Spleen (tissue), 11 donors: ENCODE measurements around the gene PEAK3. TPM values are rescaled to one million over a fixed set of nuclear protein-coding genes. Genes with fewer than 3 reads are reported as not detected.
A peak's percentile ranks its signal among the peaks of the same experiment; 100 is the strongest.

ENCODE experiments used
- DNase-seq: peaks from one replicate; pipeline ENCODE4 v3.0.0-alpha.2; 2020
- H3K27ac ChIP-seq, 8 donors: fragments of 200-600 bp; sonication (generic) in 7 of 8; 1 replicate in 4 of 8; 2 replicates in 4 of 8; pipeline versions ENCODE4 v1.5.0 to v1.8.0; 2016 to 2021; ENCODE audit warnings: inconsistent platforms in 4 of 8, mild to moderate bottlenecking in 4 of 8, moderate library complexity in 1 of 8
- H3K27me3 ChIP-seq, 7 donors: fragments of 200-600 bp; sonication (generic) in 6 of 7; replicated peaks in 1 of 7; 1 replicate in 4 of 7; 2 replicates in 3 of 7; pipeline versions ENCODE4 v1.5.0 to v1.8.0; 2016 to 2021; ENCODE audit warnings: inconsistent platforms in 3 of 7, mild to moderate bottlenecking in 1 of 7
- H3K36me3 ChIP-seq, 6 donors: fragments of 200-600 bp; sonication (generic) in 5 of 6; 1 replicate in 4 of 6; 2 replicates in 2 of 6; pipeline versions ENCODE4 v1.5.0 to v1.8.0; 2016 to 2021; ENCODE audit warnings: inconsistent platforms in 2 of 6
- H3K4me1 ChIP-seq, 6 donors: fragments of 200-600 bp; sonication (generic) in 5 of 6; 1 replicate in 3 of 6; 2 replicates in 3 of 6; pipeline versions ENCODE4 v1.5.0 to v1.8.0; 2016 to 2021; ENCODE audit warnings: inconsistent platforms in 3 of 6
- H3K4me3 ChIP-seq, 8 donors: fragments of 200-600 bp; sonication (generic) in 7 of 8; 1 replicate in 4 of 8; 2 replicates in 4 of 8; pipeline versions ENCODE4 v1.5.0 to v1.8.0; 2016 to 2021; ENCODE audit warnings: inconsistent platforms in 4 of 8, mild to moderate bottlenecking in 4 of 8, moderate library complexity in 2 of 8
- H3K9me3 ChIP-seq, 8 donors: fragments of 200-600 bp; sonication (generic) in 7 of 8; 1 replicate in 4 of 8; 2 replicates in 4 of 8; pipeline versions ENCODE4 v1.5.0 to v1.8.0; 2016 to 2021; ENCODE audit warnings: inconsistent platforms in 4 of 8
- CTCF ChIP-seq, 11 experiments: fragments of 200-600 bp in 7 of 11; fragments of 450-650 bp in 4 of 11; sonication (generic) in 4 of 11; IDR thresholded peaks in 8 of 11; conservative IDR thresholded peaks in 3 of 11; 1 replicate in 7 of 11; 2 replicates in 4 of 11; pipeline versions ENCODE4 v1.4.0 to v1.8.0; 2016 to 2021; ENCODE audit warnings: antibody characterized with exemption in 11 of 11, inconsistent platforms in 4 of 11, mild to moderate bottlenecking in 1 of 11
- POLR2A ChIP-seq, 3 donors: fragments of 450-650 bp; IDR thresholded peaks; one replicate each; pipeline ENCODE4 v1.5.1; 2017; ENCODE audit warnings: antibody characterized with exemption in 3 of 3, mild to moderate bottlenecking in 1 of 3
- POLR2AphosphoS5 ChIP-seq, 3 donors: sonication (generic); formaldehyde crosslinking; IDR thresholded peaks; one replicate each; pipeline ENCODE4 v1.5.1; 2017; ENCODE audit warnings: antibody characterized with exemption in 3 of 3
- WGBS, 5 donors: extraction: QIAGEN DNeasy Blood & Tissue Kit in 3 of 5; methylation state at CpG; one replicate each; pipeline versions ENCODE4 v1.1.5 to v1.1.7; 2013 to 2018; 5-methylcytosine and 5-hydroxymethylcytosine counted together
- intact Hi-C: fragments of 100-400 bp; cut with DNase I; formaldehyde crosslinking; loops from one replicate; pipeline ENCODE4 v1.15.0; 2023; ENCODE audit warnings: low total_unique reads
- polyA plus RNA-seq, 3 donors: library from polyadenylated mRNA; stranded (reverse); fragments of 200-250 nt; gene quantifications; one replicate each; pipeline ENCODE4 v1.2.1, GENCODE V29; 2013
- total RNA-seq, 7 donors: library from RNA; depleted of rRNA in 3 of 7; stranded (reverse); fragments of >200 nt in 3 of 7; fragmentation: NEBNext Ultra II Directional in 4 of 7; extraction: Animal tissue kit (Norgen Biotek cat#: 25700) in 4 of 7; gene quantifications; one replicate each; pipeline versions ENCODE4 v1.1.0 to v1.2.1, GENCODE V29; 2016 to 2021
- donor health status: healthy with polysubstance abuse.
- donor health status: DM: no; HTN: no; CAD: no; lungs with moderate emphysema.
- donor health status: DM: no; HTN: no; CAD: no.
- donor health status: Bipolar disorder and iron deficiency.
- donor health status: healthy.
- donor health status: DM: no; HTN: no; CAD: no.
- donor health status: DM: yes; HTN: yes; CAD: no.

PEAK3 gene
- total and polyA plus RNA-seq, 10 donors, result 0.30 to 17.4 (median 6.4) TPM

GRCh38 chr19:2327773-2328400 is 45.9 kb upstream of the PEAK3 start:
- Histone ChIP-seq H3K9me3 (no peaks in the 10 kb centered on the region), H3K27me3 (no peaks in the 10 kb centered on the region), H3K27ac (peak overlapping the region; percentile 51 to 89 (median 82)), H3K36me3 (peaks cover 0 to 41% (median 20%) of the 10 kb centered on the region in 6 donors), H3K4me3 (peak overlapping the region; percentile 66 to 99 (median 94)), H3K4me1 (peaks cover 30 to 94% (median 80%) of the 10 kb centered on the region in 6 donors)
- TF ChIP-seq POLR2AphosphoS5 (IDR thresholded peaks at IDR 0.05) (peak in 1 of 3 donors; percentile 84), POLR2A (IDR thresholded peaks at IDR 0.05) (peak in 1 of 3 donors; percentile 25), CTCF (IDR thresholded peaks at IDR 0.05 in 8 of 11, conservative IDR thresholded peaks at IDR 0.05 in 3 of 11) (no peak)
- intact Hi-C loops, result no loop called here
- 0 to 1% (median 1%) methylated on average over 18 of the region's 18 CpGs for WGBS, 5 donors
- DNase-seq, result peak; percentile 72

GRCh38 chr19:2326699-2327360 is 44.9 kb upstream of the PEAK3 start:
- no peaks in the 10 kb centered on the region for H3K27me3 ChIP-seq
- intact Hi-C loops, result no loop called here
- no peaks in the 10 kb centered on the region for H3K9me3 ChIP-seq
- H3K27ac ChIP-seq, result peak overlapping the region in 4 of 8 donors; percentile 84 to 89 (median 88)
- peak; percentile 71 for DNase-seq
- 87 to 92% (median 88%) methylated on average over 16 of the region's 16 CpGs for WGBS, 5 donors
- TF ChIP-seq POLR2A (IDR thresholded peaks at IDR 0.05) (no peak), CTCF (IDR thresholded peaks at IDR 0.05 in 8 of 11, conservative IDR thresholded peaks at IDR 0.05 in 3 of 11) (no peak), POLR2AphosphoS5 (IDR thresholded peaks at IDR 0.05) (no peak)
- H3K4me1 ChIP-seq, result peaks cover 27 to 90% (median 70%) of the 10 kb centered on the region in 6 donors
- peak overlapping the region in 5 of 8 donors; percentile 66 to 99 (median 97) for H3K4me3 ChIP-seq
- H3K36me3 ChIP-seq, result peaks cover 0 to 52% (median 28%) of the 10 kb centered on the region in 6 donors

GRCh38 chr19:2325281-2326046 is 43.5 kb upstream of the PEAK3 start:
- peaks cover 22 to 76% (median 57%) of the 10 kb centered on the region in 6 donors for H3K4me1 ChIP-seq
- peak; percentile 54 to 77 (median 68) for TF ChIP-seq POLR2AphosphoS5 (IDR thresholded peaks at IDR 0.05)
- TF ChIP-seq POLR2A (IDR thresholded peaks at IDR 0.05), result no peak
- H3K27me3 ChIP-seq, result no peaks in the 10 kb centered on the region
- intact Hi-C loops, result no loop called here
- H3K4me3 ChIP-seq, result peak overlapping the region in 2 of 8 donors; percentile 4 to 46
- no peaks in the 10 kb centered on the region for H3K9me3 ChIP-seq
- peaks cover 0 to 66% (median 37%) of the 10 kb centered on the region in 6 donors for H3K36me3 ChIP-seq
- H3K27ac ChIP-seq, result peak overlapping the region in 5 of 8 donors; percentile 48 to 86 (median 67)
- DNase-seq, result peak; percentile 86
- WGBS, 5 donors, result 30 to 67% (median 40%) methylated on average over 20 to 29 of the region's 29 CpGs

GRCh38 chr19:2324220-2324948 is 42.4 kb upstream of the PEAK3 start:
- peak overlapping the region in 1 of 8 donors; percentile 46 for H3K4me3 ChIP-seq
- TF ChIP-seq CTCF (IDR thresholded peaks at IDR 0.05 in 8 of 11, conservative IDR thresholded peaks at IDR 0.05 in 3 of 11) (no peak), POLR2AphosphoS5 (IDR thresholded peaks at IDR 0.05) (peak; percentile 46 to 79 (median 54))
- H3K27ac ChIP-seq, result peak overlapping the region in 6 of 8 donors; percentile 26 to 86 (median 60)
- H3K4me1 ChIP-seq, result peaks cover 17 to 72% (median 47%) of the 10 kb centered on the region in 6 donors
- intact Hi-C loops, result no loop called here
- H3K36me3 ChIP-seq, result peaks cover 0 to 66% (median 37%) of the 10 kb centered on the region in 6 donors
- no peaks in the 10 kb centered on the region for H3K9me3 ChIP-seq
- peak; percentile 87 for DNase-seq
- no peaks in the 10 kb centered on the region for H3K27me3 ChIP-seq
- 60 to 82% (median 75%) methylated on average over 31 to 34 of the region's 34 CpGs for WGBS, 5 donors
